ENCODE results near the gene VAPB.

DNA sequence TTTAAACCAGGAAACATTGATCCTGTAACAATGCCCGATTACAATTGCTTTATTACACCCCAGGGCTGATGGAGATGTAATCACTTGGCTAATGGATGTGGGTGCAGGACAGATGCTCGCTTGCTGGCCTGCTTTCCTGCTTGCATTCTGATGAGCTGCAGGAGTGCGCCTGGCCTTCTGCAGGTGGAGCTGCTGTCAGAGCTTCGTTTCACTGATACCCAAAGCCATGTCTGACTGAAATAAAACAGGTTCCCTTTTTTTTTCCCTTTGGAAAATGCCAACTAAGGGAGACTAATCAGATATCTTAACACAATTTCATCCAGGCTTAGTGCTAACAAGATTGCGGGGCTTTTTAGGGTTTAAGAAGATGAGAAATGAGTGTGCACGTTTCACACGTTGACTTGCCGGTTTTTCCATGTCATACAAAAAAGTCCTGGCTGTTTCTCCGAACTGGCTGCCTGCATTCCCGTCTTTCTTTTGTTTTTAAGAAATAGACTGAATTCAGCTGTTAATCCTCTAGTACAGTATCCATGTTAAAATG lies 60.7 kb downstream of the VAPB start:
- TF ChIP-seq, protein P1, sequence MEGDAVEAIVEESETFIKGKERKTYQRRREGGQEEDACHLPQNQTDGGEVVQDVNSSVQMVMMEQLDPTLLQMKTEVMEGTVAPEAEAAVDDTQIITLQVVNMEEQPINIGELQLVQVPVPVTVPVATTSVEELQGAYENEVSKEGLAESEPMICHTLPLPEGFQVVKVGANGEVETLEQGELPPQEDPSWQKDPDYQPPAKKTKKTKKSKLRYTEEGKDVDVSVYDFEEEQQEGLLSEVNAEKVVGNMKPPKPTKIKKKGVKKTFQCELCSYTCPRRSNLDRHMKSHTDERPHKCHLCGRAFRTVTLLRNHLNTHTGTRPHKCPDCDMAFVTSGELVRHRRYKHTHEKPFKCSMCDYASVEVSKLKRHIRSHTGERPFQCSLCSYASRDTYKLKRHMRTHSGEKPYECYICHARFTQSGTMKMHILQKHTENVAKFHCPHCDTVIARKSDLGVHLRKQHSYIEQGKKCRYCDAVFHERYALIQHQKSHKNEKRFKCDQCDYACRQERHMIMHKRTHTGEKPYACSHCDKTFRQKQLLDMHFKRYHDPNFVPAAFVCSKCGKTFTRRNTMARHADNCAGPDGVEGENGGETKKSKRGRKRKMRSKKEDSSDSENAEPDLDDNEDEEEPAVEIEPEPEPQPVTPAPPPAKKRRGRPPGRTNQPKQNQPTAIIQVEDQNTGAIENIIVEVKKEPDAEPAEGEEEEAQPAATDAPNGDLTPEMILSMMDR (IDR thresholded peaks at IDR 0.05; ENCODE audit: insufficient read depth, low read depth, low read length), result no peak
- no peak for TF ChIP-seq EZH2 (IDR thresholded peaks at IDR 0.05; ENCODE audit: insufficient read depth, low read length)
